ENCODE measurements around the gene SRBD1. TPM values are rescaled to one million over a fixed set of nuclear protein-coding genes. Genes with fewer than 3 reads are reported as not detected.

SRBD1 gene
- total and polyA plus RNA-seq, 4 donors = 4.0 to 22.2 (median 10.0) TPM

DNA sequence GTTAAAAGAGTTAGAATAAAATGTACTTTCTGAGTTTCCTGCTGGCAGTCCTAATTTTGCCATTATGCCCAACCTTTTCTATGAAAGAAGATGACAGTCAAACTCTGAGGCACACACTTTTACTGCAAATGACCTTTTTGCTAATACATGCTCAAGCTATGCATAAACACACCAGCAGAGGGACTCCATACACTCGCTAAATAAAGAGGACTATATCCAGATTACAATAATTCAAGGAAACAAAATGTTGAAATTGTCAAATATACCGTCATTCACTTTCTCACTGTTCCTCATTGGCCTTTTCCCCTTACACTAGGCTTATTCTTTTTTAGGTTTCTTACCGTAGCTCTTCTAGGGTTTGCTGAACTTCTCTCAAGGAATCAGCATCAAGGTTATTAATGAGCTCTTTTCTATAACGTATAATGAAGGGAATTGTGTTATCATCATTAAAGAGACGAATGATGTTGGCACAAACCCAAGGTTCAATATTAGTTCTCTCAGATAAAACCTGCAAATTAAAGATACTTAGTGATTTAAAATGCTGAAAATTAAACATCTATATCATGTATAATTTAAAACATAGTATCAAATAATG lies 25.7 kb downstream of the SRBD1 start (continued):
- TF ChIP-seq FOXA2 (IDR thresholded peaks at IDR 0.05) (no peak), REST (IDR thresholded peaks at IDR 0.05) (no peak), RXRA (IDR thresholded peaks at IDR 0.05) (peak in 1 of 2 donors; percentile 24), JUND (IDR thresholded peaks at IDR 0.05) (no peak), TAF1 (conservative IDR thresholded peaks at IDR 0.05) (no peak)

DNA sequence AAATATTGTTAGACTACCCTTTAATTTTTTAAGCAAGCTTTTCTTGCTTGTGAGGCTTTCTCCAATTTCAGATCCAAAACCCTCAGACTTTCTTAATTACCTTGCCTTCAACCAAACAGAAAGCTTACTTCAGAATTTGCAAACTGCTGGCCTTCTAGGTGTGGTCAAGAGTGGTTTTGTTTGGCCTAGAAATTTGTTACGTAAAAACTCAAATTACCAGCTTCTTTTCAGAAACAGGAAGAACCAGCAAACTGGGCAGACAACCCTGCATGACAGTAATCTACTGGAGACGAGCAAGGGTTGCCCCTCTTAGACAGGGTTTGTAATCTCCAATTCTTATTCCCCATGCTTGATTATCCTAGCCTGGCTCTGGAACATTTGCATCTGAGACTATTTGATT lies 27.1 kb downstream of the SRBD1 start:
- no peak for DNase-seq (ENCODE audit: low spot score)
- Histone ChIP-seq H3K9ac (ENCODE audit: low read depth in 1 of 2, low read length in 2 of 2) (no peak overlapping the region), H3K27ac (ENCODE audit: low read depth in 1 of 2, low read length in 2 of 2) (no peak overlapping the region), H3K36me3 (ENCODE audit: control insufficient read depth in 4 of 4, insufficient read depth in 3 of 4, low read depth in 1 of 4, low read length in 3 of 4) (peaks cover 0 to 7% (median 2%) of the 10 kb centered on the region in 4 donors), H3K4me3 (ENCODE audit: low read depth in 1 of 3, low read length in 3 of 3) (no peak overlapping the region), H3K9me3 (ENCODE audit: control insufficient read depth in 4 of 4, low read length in 3 of 4) (no peaks in the 10 kb centered on the region), H3K27me3 (ENCODE audit: control insufficient read depth in 4 of 4, insufficient read depth in 4 of 4, low read length in 3 of 4) (no peaks in the 10 kb centered on the region), H3K4me1 (ENCODE audit: control insufficient read depth in 4 of 4, insufficient read depth in 4 of 4, low read length in 3 of 4) (peaks cover 0 to 3% (median 2%) of the 10 kb centered on the region in 4 donors)
- TF ChIP-seq GABPA (IDR thresholded peaks at IDR 0.05 in 1 of 2, conservative IDR thresholded peaks at IDR 0.05 in 1 of 2) (no peak), FOXA1 (IDR thresholded peaks at IDR 0.05) (no peak), RAD21 (IDR thresholded peaks at IDR 0.05) (no peak), NR2F2 (IDR thresholded peaks at IDR 0.05) (no peak), EGR1 (IDR thresholded peaks at IDR 0.05; ENCODE audit: low read depth in 2 of 2) (no peak), TAF1 (conservative IDR thresholded peaks at IDR 0.05) (no peak), SP1 (IDR thresholded peaks at IDR 0.05) (no peak), FOXA2 (IDR thresholded peaks at IDR 0.05) (no peak), HNF4A (conservative IDR thresholded peaks at IDR 0.05) (no peak), ZBTB33 (IDR thresholded peaks at IDR 0.05) (no peak), HNF4G (IDR thresholded peaks at IDR 0.05) (no peak), ATF3 (IDR thresholded peaks at IDR 0.05) (no peak)
- WGBS = 88% methylated on average over 2 of the region's 2 CpGs

- H3K27me3 ChIP-seq (ENCODE audit: control insufficient read depth in 4 of 4, insufficient read depth in 4 of 4, low read length in 3 of 4) = no peaks in the 10 kb centered on the region
- H3K27ac ChIP-seq (ENCODE audit: low read depth in 1 of 2, low read length in 2 of 2) = no peak overlapping the region
- no peak for DNase-seq (ENCODE audit: low spot score)
- TF ChIP-seq NR2F2 (IDR thresholded peaks at IDR 0.05) (no peak), TAF1 (conservative IDR thresholded peaks at IDR 0.05) (no peak)
- H3K4me3 ChIP-seq (ENCODE audit: low read depth in 1 of 3, low read length in 3 of 3) = no peak overlapping the region
- H3K4me1 ChIP-seq (ENCODE audit: control insufficient read depth in 4 of 4, insufficient read depth in 4 of 4, low read length in 3 of 4) = peaks cover 0 to 3% (median 2%) of the 10 kb centered on the region in 4 donors
- WGBS = 91% methylated on average over 1 of the region's 1 CpG
- peaks cover 0 to 7% (median 2%) of the 10 kb centered on the region in 4 donors for H3K36me3 ChIP-seq (ENCODE audit: control insufficient read depth in 4 of 4, insufficient read depth in 3 of 4, low read depth in 1 of 4, low read length in 3 of 4)
- no peak overlapping the region for H3K9ac ChIP-seq (ENCODE audit: low read depth in 1 of 2, low read length in 2 of 2)
- no peaks in the 10 kb centered on the region for H3K9me3 ChIP-seq (ENCODE audit: control insufficient read depth in 4 of 4, low read length in 3 of 4)
Observed at GRCh38 chr2:45582522-45582921, 28.5 kb downstream of the SRBD1 start.
